ENCODE results near the gene SEMA5B. TPM values are rescaled to one million over a fixed set of nuclear protein-coding genes. Genes with fewer than 3 reads are reported as not detected.

The SEMA5B gene
- total RNA-seq, 6 donors from 2014 or later: 0.33 to 0.71 (median 0.65) TPM; not detected in 2

- no peak for ATAC-seq (ENCODE audit: low FRiP score in 2 of 2)
- Histone ChIP-seq H3K27ac (no peak overlapping the region), H3K27me3 (no peaks in the 10 kb centered on the region), H3K4me1 (no peaks in the 10 kb centered on the region), H3K36me3 (no peaks in the 10 kb centered on the region), H3K9me3 (no peaks in the 10 kb centered on the region), H3K4me3 (no peak overlapping the region)
- no peak for DNase-seq
- 53 to 56% methylated on average over 4 of the region's 4 CpGs for WGBS, 2 donors
- TF ChIP-seq POLR2A (IDR thresholded peaks at IDR 0.05) (no peak), CTCF (IDR thresholded peaks at IDR 0.05) (no peak), POLR2AphosphoS5 (IDR thresholded peaks at IDR 0.05) (no peak), EP300 (IDR thresholded peaks at IDR 0.05) (no peak)
Observed at GRCh38 chr3:122898298-122898697, 129.3 kb downstream of the SEMA5B start.

- Histone ChIP-seq H3K4me3 (no peak overlapping the region), H3K4me1 (no peaks in the 10 kb centered on the region), H3K36me3 (no peaks in the 10 kb centered on the region), H3K27ac (no peak overlapping the region), H3K9me3 (no peaks in the 10 kb centered on the region), H3K27me3 (no peaks in the 10 kb centered on the region)
- no peak for ATAC-seq (ENCODE audit: low FRiP score in 2 of 2)
- DNase-seq: no peak
- 65 to 72% methylated on average over 17 of the region's 17 CpGs for WGBS, 2 donors
- TF ChIP-seq EP300 (IDR thresholded peaks at IDR 0.05): no peak
- no peak for TF ChIP-seq POLR2AphosphoS5 (IDR thresholded peaks at IDR 0.05)
- no peak for TF ChIP-seq CTCF (IDR thresholded peaks at IDR 0.05)
- TF ChIP-seq POLR2A (IDR thresholded peaks at IDR 0.05): no peak
Observed at GRCh38 chr3:122893754-122894668, 133.6 kb downstream of the SEMA5B start.

GRCh38 chr3:122893282-122893681, 134.3 kb downstream of the SEMA5B start:
- H3K9me3 ChIP-seq: no peaks in the 10 kb centered on the region
- H3K27ac ChIP-seq: no peak overlapping the region
- no peak for TF ChIP-seq CTCF (IDR thresholded peaks at IDR 0.05)
- no peak for TF ChIP-seq POLR2A (IDR thresholded peaks at IDR 0.05)
- no peak for TF ChIP-seq EP300 (IDR thresholded peaks at IDR 0.05)
- no peak for TF ChIP-seq POLR2AphosphoS5 (IDR thresholded peaks at IDR 0.05)
- H3K4me3 ChIP-seq: no peak overlapping the region
- WGBS, 2 donors: 85% methylated on average over 8 of the region's 8 CpGs
- H3K36me3 ChIP-seq: no peaks in the 10 kb centered on the region
- no peak for DNase-seq
- no peaks in the 10 kb centered on the region for H3K4me1 ChIP-seq
- ATAC-seq (ENCODE audit: low FRiP score in 2 of 2): no peak
- H3K27me3 ChIP-seq: no peaks in the 10 kb centered on the region

- no peaks in the 10 kb centered on the region for H3K9me3 ChIP-seq
- H3K4me3 ChIP-seq: no peak overlapping the region
- ATAC-seq (ENCODE audit: low FRiP score in 2 of 2): no peak
- WGBS, 2 donors: 90 to 91% methylated on average over 21 of the region's 21 CpGs
- H3K27ac ChIP-seq: no peak overlapping the region
- no peaks in the 10 kb centered on the region for H3K4me1 ChIP-seq
- no peaks in the 10 kb centered on the region for H3K27me3 ChIP-seq
- TF ChIP-seq POLR2AphosphoS5 (IDR thresholded peaks at IDR 0.05) (no peak), EP300 (IDR thresholded peaks at IDR 0.05) (no peak), CTCF (IDR thresholded peaks at IDR 0.05) (no peak), POLR2A (IDR thresholded peaks at IDR 0.05) (no peak)
- no peak for DNase-seq
- H3K36me3 ChIP-seq: no peaks in the 10 kb centered on the region
Observed at GRCh38 chr3:122892118-122892960, 135.2 kb downstream of the SEMA5B start.
